Activated CD8-positive, alpha-beta memory T cell treated with anti-CD3 and anti-CD28 coated beads, Interleukin-2, amount 10 ng/mL, durations not matched to agents 7 days and 5 days (primary cell): ENCODE results near the gene LIPE. TPM values are rescaled to one million over a fixed set of nuclear protein-coding genes. Genes with fewer than 3 reads are reported as not detected.

ENCODE experiments used
- total RNA-seq, 2 experiments: library from RNA; stranded (reverse); gene quantifications; one replicate each; pipeline ENCODE4 v1.2.3, GENCODE V29; 2021

LIPE gene
- total RNA-seq, 2 experiments from 2014 or later = 41.5 to 44.6 TPM

Other genes with a start within 250 kb of the LIPE start
- 10 to 100 TPM; 35.8 to 40.7 TPM for gene DEDD2, start 209.7 kb downstream of the LIPE start, total RNA-seq
- gene ZNF526, start 207.1 kb downstream of the LIPE start, total RNA-seq = 10 to 100 TPM; 21.9 to 24.4 TPM
- 10 to 100 TPM; 47.3 to 53.8 TPM for gene GSK3A, start 184.8 kb downstream of the LIPE start, total RNA-seq
- 10 to 100 TPM; 43.5 to 58.7 TPM for gene ERF, start 172.3 kb downstream of the LIPE start, total RNA-seq
- 10 to 100 TPM; 67.3 to 77.3 TPM for gene CIC, start 158.1 kb downstream of the LIPE start, total RNA-seq
- 1 to 10 TPM in 1 of 2 experiments, under 1 TPM in 1; 0.89 to 1.1 TPM for gene PRR19, start 125.3 kb downstream of the LIPE start, total RNA-seq
- gene PAFAH1B3, start 124.8 kb downstream of the LIPE start, total RNA-seq = 10 to 100 TPM; 38.0 to 38.9 TPM
- gene TMEM145, start 114.1 kb downstream of the LIPE start, total RNA-seq = 1 to 10 TPM in 1 of 2 experiments, under 1 TPM in 1; 0.15 to 1.1 TPM
- 1 to 10 TPM; 6.5 TPM for gene MEGF8, start 101.8 kb downstream of the LIPE start, total RNA-seq
- gene CNFN, start 37.1 kb downstream of the LIPE start, total RNA-seq = not detected
- gene CXCL17, start 15.6 kb upstream of the LIPE start, total RNA-seq = not detected
- 10 to 100 TPM; 30.0 to 37.0 TPM for gene CEACAM1, start 101.1 kb upstream of the LIPE start, total RNA-seq
- gene CEACAM8, start 167.5 kb upstream of the LIPE start, total RNA-seq = not detected